Muscle of leg (tissue), 11 donors: ENCODE data around the gene SLC25A25. TPM values are rescaled to one million over a fixed set of nuclear protein-coding genes. Genes with fewer than 3 reads are reported as not detected.
A peak's percentile ranks its signal among the peaks of the same experiment; 100 is the strongest.

Experiments
- DNase-seq: peaks from one replicate; pipeline ENCODE4 v3.0.0; 2013
- H3K27ac ChIP-seq: one replicate; pipeline ENCODE4 v1.5.1; 2013; ENCODE audit warnings: mild to moderate bottlenecking, low read length, control low read depth
- H3K27me3 ChIP-seq: one replicate; pipeline ENCODE4 v1.6.1; 2013; ENCODE audit warnings: low read length; ENCODE audit not compliant: control insufficient read depth, insufficient read depth
- H3K36me3 ChIP-seq: one replicate; pipeline ENCODE4 v1.6.1; 2013; ENCODE audit warnings: low read length; ENCODE audit not compliant: control insufficient read depth, insufficient read depth
- H3K4me1 ChIP-seq: one replicate; pipeline ENCODE4 v1.6.1; 2013; ENCODE audit warnings: low read length; ENCODE audit not compliant: control insufficient read depth, insufficient read depth
- H3K4me3 ChIP-seq: one replicate; pipeline ENCODE4 v1.5.1; 2013; ENCODE audit warnings: low read length, control low read depth
- H3K9me3 ChIP-seq: replicated peaks from 2 replicates; pipeline ENCODE4 v1.6.1; 2013; ENCODE audit warnings: low read depth, low read length; ENCODE audit not compliant: control insufficient read depth
- WGBS: methylation state at CpG from one replicate; pipeline ENCODE4 v1.1.5; 2013; ENCODE audit warnings: missing lambda C conversion rate; ENCODE audit not compliant: insufficient coverage; 5-methylcytosine and 5-hydroxymethylcytosine counted together
- polyA plus RNA-seq, 8 donors: library from polyadenylated mRNA; unstranded; fragments of 120-200 nt; gene quantifications; one replicate each; pipeline versions ENCODE4 v1.2.1 to v1.2.3, GENCODE V29; 2013; ENCODE audit warnings: inconsistent platforms in 1 of 8, low replicate concordance in 1 of 8; ENCODE audit not compliant: insufficient read length in 8 of 8, insufficient read depth in 1 of 8
- total RNA-seq: library from RNA; stranded (reverse); fragments of 120-200 nt; gene quantifications from one replicate; pipeline ENCODE4 v1.2.4, GENCODE V29; 2013

Gene SLC25A25
- total and polyA plus RNA-seq, 9 donors = 12.9 to 15.3 (median 14.4) TPM

GRCh38 chr9:128049843-128050242, 18.2 kb upstream of the SLC25A25 start:
- Histone ChIP-seq H3K27ac (no peak overlapping the region), H3K36me3 (no peaks in the 10 kb centered on the region), H3K4me3 (no peak overlapping the region), H3K9me3 (no peaks in the 10 kb centered on the region), H3K27me3 (no peaks in the 10 kb centered on the region), H3K4me1 (no peaks in the 10 kb centered on the region)
- 14% methylated on average over 1 of the region's 3 CpGs for WGBS
- no peak for DNase-seq

GRCh38 chr9:128051932-128052709, 15.9 kb upstream of the SLC25A25 start:
- 69% methylated on average over 11 of the region's 15 CpGs for WGBS
- no peak overlapping the region for H3K27ac ChIP-seq
- H3K4me3 ChIP-seq = no peak overlapping the region
- no peaks in the 10 kb centered on the region for H3K9me3 ChIP-seq
- no peaks in the 10 kb centered on the region for H3K36me3 ChIP-seq
- H3K27me3 ChIP-seq = no peaks in the 10 kb centered on the region
- peaks cover 12% of the 10 kb centered on the region for H3K4me1 ChIP-seq
- DNase-seq = no peak

- peaks cover 12% of the 10 kb centered on the region for H3K4me1 ChIP-seq
- H3K36me3 ChIP-seq = no peaks in the 10 kb centered on the region
- 78% methylated on average over 8 of the region's 11 CpGs for WGBS
- no peaks in the 10 kb centered on the region for H3K9me3 ChIP-seq
- peak; percentile 79 for DNase-seq
- no peak overlapping the region for H3K4me3 ChIP-seq
- H3K27me3 ChIP-seq = no peaks in the 10 kb centered on the region
- peak overlapping the region; percentile 29 for H3K27ac ChIP-seq
Observed at GRCh38 chr9:128053560-128053959, 14.5 kb upstream of the SLC25A25 start.

- H3K36me3 ChIP-seq = no peaks in the 10 kb centered on the region
- DNase-seq = no peak
- H3K9me3 ChIP-seq = no peaks in the 10 kb centered on the region
- H3K4me1 ChIP-seq = peaks cover 12% of the 10 kb centered on the region
- no peak overlapping the region for H3K27ac ChIP-seq
- no peaks in the 10 kb centered on the region for H3K27me3 ChIP-seq
- 76% methylated on average over 2 of the region's 3 CpGs for WGBS
- H3K4me3 ChIP-seq = no peak overlapping the region
Observed at GRCh38 chr9:128054087-128054486, 13.9 kb upstream of the SLC25A25 start.

GRCh38 chr9:128055344-128056040, 12.5 kb upstream of the SLC25A25 start:
- H3K4me1 ChIP-seq = peaks cover 12% of the 10 kb centered on the region
- 24% methylated on average over 6 of the region's 7 CpGs for WGBS
- no peak overlapping the region for H3K27ac ChIP-seq

GRCh38 chr9:128056086-128056485, 11.9 kb upstream of the SLC25A25 start:
- Histone ChIP-seq H3K27me3 (no peaks in the 10 kb centered on the region), H3K9me3 (no peaks in the 10 kb centered on the region), H3K4me1 (peaks cover 12% of the 10 kb centered on the region), H3K4me3 (no peak overlapping the region), H3K36me3 (no peaks in the 10 kb centered on the region), H3K27ac (no peak overlapping the region)
- 79% methylated on average over 2 of the region's 3 CpGs for WGBS
- DNase-seq = no peak

More at GRCh38 chr9:128055344-128056040, 12.5 kb upstream of the SLC25A25 start:
- Histone ChIP-seq H3K9me3 (no peaks in the 10 kb centered on the region), H3K27me3 (no peaks in the 10 kb centered on the region), H3K36me3 (no peaks in the 10 kb centered on the region), H3K4me3 (no peak overlapping the region)
- DNase-seq = no peak

- Histone ChIP-seq H3K27ac (no peak overlapping the region), H3K36me3 (peaks cover 7% of the 10 kb centered on the region), H3K4me1 (peaks cover 16% of the 10 kb centered on the region)
Observed at GRCh38 chr9:128056887-128057723, 10.9 kb upstream of the SLC25A25 start.

GRCh38 chr9:128057724-128058409, 10.2 kb upstream of the SLC25A25 start:
- H3K4me3 ChIP-seq = no peak overlapping the region
- H3K9me3 ChIP-seq = no peaks in the 10 kb centered on the region
- 29% methylated on average over 1 of the region's 8 CpGs for WGBS
- no peak for DNase-seq
- H3K27me3 ChIP-seq = no peaks in the 10 kb centered on the region
- H3K4me1 ChIP-seq = peaks cover 17% of the 10 kb centered on the region
- peaks cover 14% of the 10 kb centered on the region for H3K36me3 ChIP-seq
- no peak overlapping the region for H3K27ac ChIP-seq

More at GRCh38 chr9:128056887-128057723, 10.9 kb upstream of the SLC25A25 start:
- no peak overlapping the region for H3K4me3 ChIP-seq
- no peak for DNase-seq
- H3K9me3 ChIP-seq = no peaks in the 10 kb centered on the region
- 66% methylated on average over 12 of the region's 14 CpGs for WGBS
- no peaks in the 10 kb centered on the region for H3K27me3 ChIP-seq

- Histone ChIP-seq H3K4me1 (peaks cover 17% of the 10 kb centered on the region), H3K27me3 (no peaks in the 10 kb centered on the region), H3K9me3 (no peaks in the 10 kb centered on the region), H3K36me3 (peaks cover 24% of the 10 kb centered on the region), H3K27ac (no peak overlapping the region), H3K4me3 (no peak overlapping the region)
- 94% methylated on average over 2 of the region's 6 CpGs for WGBS
- no peak for DNase-seq
Observed at GRCh38 chr9:128059365-128059983, 8.6 kb upstream of the SLC25A25 start.
